ENCODE results near the gene GPR12. TPM values are rescaled to one million over a fixed set of nuclear protein-coding genes. Genes with fewer than 3 reads are reported as not detected.

The GPR12 gene
- total and polyA plus RNA-seq, 2 of the 4 experiments (the other 2 are of a cell fraction): not detected

DNA sequence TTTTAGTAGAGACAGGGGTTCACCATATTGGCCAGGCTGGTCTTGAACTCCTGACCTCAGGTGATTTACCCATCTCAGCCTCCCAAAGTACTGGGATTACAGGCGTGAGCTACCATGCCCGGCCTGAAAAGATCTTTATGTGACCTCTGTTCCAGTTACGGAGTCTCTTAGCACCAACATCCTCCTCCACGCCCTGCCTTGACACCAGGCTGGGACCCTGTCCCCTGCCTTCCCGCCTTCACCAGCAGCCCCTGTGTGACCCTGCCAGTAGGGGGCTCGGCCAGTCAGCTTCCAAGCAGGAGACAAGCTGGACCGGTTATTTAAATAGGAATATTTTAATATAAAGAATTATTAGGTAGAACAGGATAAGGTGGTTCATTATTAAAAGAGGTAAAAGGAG is 54.2 kb downstream of the GPR12 start:
- no peak for ATAC-seq (ENCODE audit: low read depth)
- POLR2A ChIA-PET (ENCODE audit: unreplicated experiment): no interaction called here
- no peak for DNase-seq
- Histone ChIP-seq H3K9me3 (ENCODE audit: control insufficient read depth, insufficient read depth, low read length) (no peaks in the 10 kb centered on the region), H2BK120ac (ENCODE audit: low read depth, low read length) (no peak overlapping the region), H3K4me1 (ENCODE audit: control insufficient read depth, insufficient read depth, low read length) (no peaks in the 10 kb centered on the region), H2AFZ (replicated peaks; ENCODE audit: low read length, poor library complexity) (no peak overlapping the region), H3K79me1 (ENCODE audit: low read depth in 1 of 2, low read length in 2 of 2) (no peaks in the 10 kb centered on the region), H3K18ac (ENCODE audit: low read depth, low read length) (no peak overlapping the region), H3K27ac (ENCODE audit: insufficient read depth, low read length) (no peak overlapping the region), H3K9ac (ENCODE audit: low read depth, low read length) (no peak overlapping the region), H2AK5ac (ENCODE audit: low read depth, low read length) (no peak overlapping the region), H2BK20ac (ENCODE audit: low read depth, low read length) (no peak overlapping the region), H3K9me1 (ENCODE audit: insufficient read depth, low read length) (no peaks in the 10 kb centered on the region), H3K27me3 (ENCODE audit: control insufficient read depth, insufficient read depth, low read length) (peaks cover 16% of the 10 kb centered on the region), H3K4me2 (ENCODE audit: low read depth, low read length) (no peak overlapping the region), H4K91ac (ENCODE audit: insufficient read depth, low read depth, low read length) (no peak overlapping the region), H2BK15ac (ENCODE audit: low read depth, low read length) (no peak overlapping the region), H3K56ac (ENCODE audit: extremely low read depth, insufficient read depth, low read length) (no peak overlapping the region), H3K4ac (ENCODE audit: low read depth, low read length) (no peak overlapping the region), H4K5ac (ENCODE audit: low read depth, low read length) (no peak overlapping the region), H2AK9ac (replicated peaks; ENCODE audit: low read depth, low read length, poor library complexity) (no peak overlapping the region), H4K20me1 (ENCODE audit: insufficient read depth, low read length) (no peaks in the 10 kb centered on the region), H4K8ac (ENCODE audit: low read depth in 2 of 2, low read length in 2 of 2) (no peak overlapping the region), H2BK5ac (ENCODE audit: low read depth, low read length, poor library complexity, severe bottlenecking) (no peak overlapping the region), H3K23ac (ENCODE audit: low read depth, low read length) (no peak overlapping the region), H3K14ac (replicated peaks; ENCODE audit: low read depth, low read length) (no peak overlapping the region), H3K4me3 (ENCODE audit: insufficient read depth, low read depth, low read length) (no peak overlapping the region), H3K36me3 (ENCODE audit: control insufficient read depth, insufficient read depth, low read length) (no peaks in the 10 kb centered on the region)
- BruUV-seq (replicated peaks): no TSS peak
- no CpG with 5 or more reads among the region's 7 CpGs for WGBS, 2 experiments (ENCODE audit: extremely low coverage in 2 of 2, insufficient read length in 1 of 2)
- in situ Hi-C loops (cut with MboI; ENCODE audit: low sequenced_read_pairs): no loop called here
- CTCF ChIA-PET: interaction anchor here (0.6 to 1.3 kb wide), 4 partner anchors 10 to 522 kb away, joined by 3 to 4 read pairs (median 3); no protein-coding TSS in a partner anchor
- TF ChIP-seq CHD1 (IDR thresholded peaks at IDR 0.05; ENCODE audit: low read depth, low read length) (no peak), CEBPB (IDR thresholded peaks at IDR 0.05; ENCODE audit: low read depth, low read length) (no peak)
- intact Hi-C loops (cut with micrococcal nuclease): loop anchor here (5.0 kb wide), 1 partner anchor 651 kb away; no protein-coding TSS in a partner anchor
- dilution Hi-C loops (cut with HindIII; ENCODE audit: low sequenced_read_pairs, unreplicated experiment): no loop called here

Measured in IMR-90 (cell line).